Panc1 (cell line): ENCODE measurements around the gene HBEGF. TPM values are rescaled to one million over a fixed set of nuclear protein-coding genes. Genes with fewer than 3 reads are reported as not detected.

Experiments
- ATAC-seq: fragments of 200-7000 bp; cut with Tn5 transposase; 2 replicates; pipeline ENCODE4 v1.9.1; 2020; ENCODE audit warnings: mild to moderate bottlenecking, moderate library complexity
- BruUV-seq: library from RNA; stranded (reverse); fragments of 400-500 nt; replicated peaks from 2 replicates; lab custom pipeline; 2021; lab: Mats Ljungman, UMichigan
- CTCF ChIA-PET: fragments of 300-600 bp; sonication (Branson Sonifier 250); formaldehyde crosslinking; loops from one replicate; lab custom pipeline; 2022; ENCODE audit warnings: antibody characterized with exemption; lab: Charles Lee
- POLR2A ChIA-PET: fragments of 300-600 bp; sonication (Branson Sonifier 250); formaldehyde crosslinking; loops from one replicate; lab custom pipeline; 2022; ENCODE audit warnings: antibody characterized with exemption; lab: Charles Lee
- DNase-seq: peaks from one replicate; pipeline ENCODE4 v3.0.0-alpha.2; 2010; ENCODE audit warnings: low read depth, low spot score
- H3K27ac ChIP-seq: 2 replicates; pipeline ENCODE4 v1.5.1; 2011; ENCODE audit warnings: mild to moderate bottlenecking, low read length, inconsistent platforms
- H3K27me3 ChIP-seq: fragments of 200-500 bp; sonication (Bioruptor generic); 2 replicates; pipeline ENCODE4 v1.6.0; 2014; ENCODE audit warnings: low read length, inconsistent platforms; ENCODE audit not compliant: control insufficient read depth, insufficient read depth
- H3K36me3 ChIP-seq: fragments of 200-500 bp; sonication (Bioruptor generic); 2 replicates; pipeline ENCODE4 v1.5.1; 2014; ENCODE audit warnings: inconsistent platforms, mild to moderate bottlenecking, low read length, moderate library complexity; ENCODE audit not compliant: control insufficient read depth, insufficient read depth
- H3K4me1 ChIP-seq: 2 replicates; pipeline ENCODE4 v1.5.1; 2011; ENCODE audit warnings: inconsistent platforms, mild to moderate bottlenecking, low read length, moderate library complexity; ENCODE audit not compliant: control insufficient read depth, insufficient read depth
- H3K4me3 ChIP-seq, 2 experiments: 2 replicates each; pipeline ENCODE4 v1.5.1; 2011 to 2012; ENCODE audit warnings: low read depth in 2 of 2, low read length in 2 of 2, mild to moderate bottlenecking in 2 of 2, inconsistent platforms in 1 of 2, moderate library complexity in 1 of 2
- H3K9me3 ChIP-seq: fragments of 200-500 bp; sonication (Bioruptor generic); 2 replicates; pipeline ENCODE4 v1.5.1; 2014; ENCODE audit warnings: low read depth, mild to moderate bottlenecking, inconsistent platforms, low read length, moderate library complexity; ENCODE audit not compliant: control insufficient read depth, insufficient read depth
- CTCF ChIP-seq: fragments of 450-650 bp; IDR thresholded peaks from 2 replicates; pipeline ENCODE4 v1.5.1; 2017; ENCODE audit warnings: mild to moderate bottlenecking
- POLR2AphosphoS5 ChIP-seq: IDR thresholded peaks from 2 replicates; pipeline ENCODE4 v1.6.1; 2012; ENCODE audit warnings: mild to moderate bottlenecking, low read depth, low read length, moderate library complexity
- REST ChIP-seq, 2 experiments: IDR thresholded peaks; 2 replicates each; pipeline ENCODE4 v1.6.1; 2011 to 2012; ENCODE audit warnings: low read depth in 2 of 2, control low read depth in 1 of 2, low read length in 1 of 2, mild to moderate bottlenecking in 1 of 2, moderate library complexity in 1 of 2; ENCODE audit not compliant: insufficient read depth in 1 of 2
- SIN3A ChIP-seq: IDR thresholded peaks from 2 replicates; pipeline ENCODE4 v1.6.1; 2012; ENCODE audit warnings: low read depth, mild to moderate bottlenecking, low read length, moderate library complexity, borderline replicate concordance; ENCODE audit not compliant: insufficient read depth
- TCF7L2 ChIP-seq: IDR thresholded peaks from 2 replicates; pipeline ENCODE4 v1.6.1; 2011; ENCODE audit warnings: mild to moderate bottlenecking, low read depth, low read length, inconsistent platforms
- in situ Hi-C: cut with HindIII; loops from 2 replicates; pipeline ENCODE4 v1.10.0; 2016; ENCODE audit warnings: low sequenced_read_pairs, low pct_unique_long_range_greater_than_20kb
- intact Hi-C: fragments of 100-400 bp; cut with micrococcal nuclease; formaldehyde crosslinking; loops from one replicate; pipeline ENCODE4 v1.10.0; 2022; ENCODE audit not compliant: unreplicated experiment
- total RNA-seq: library from RNA; stranded (reverse); gene quantifications from one replicate; pipeline ENCODE4 v1.2.1, GENCODE V29; 2021; ENCODE audit not compliant: unreplicated experiment

Gene HBEGF
- total RNA-seq, 1 experiment from 2014 or later: 5.0 TPM

GRCh38 chr5:140286424-140286823 is 60.0 kb downstream of the HBEGF start:
- H3K4me3 ChIP-seq: no peak overlapping the region
- H3K27me3 ChIP-seq: no peaks in the 10 kb centered on the region
- peaks cover 7% of the 10 kb centered on the region for H3K4me1 ChIP-seq
- ChIA-PET POLR2A (interaction anchor here (1.2 kb wide), 1 partner anchor 109 kb away, joined by 3 read pairs; no protein-coding TSS in a partner anchor), CTCF (interaction anchor here (0.6 to 0.7 kb wide), 2 partner anchors 10 to 44 kb away, joined by 7 to 10 read pairs; no protein-coding TSS in a partner anchor)
- in situ Hi-C loops (no loop called here), intact Hi-C loops (no loop called here)
- H3K27ac ChIP-seq: no peak overlapping the region
- H3K36me3 ChIP-seq: no peaks in the 10 kb centered on the region
- ATAC-seq (no peak), DNase-seq (no peak)
- TF ChIP-seq TCF7L2: no peak
- no peak for TF ChIP-seq POLR2AphosphoS5
- no peak for TF ChIP-seq REST (IDR thresholded peaks at IDR 0.05; ENCODE audit: insufficient read depth in 1 of 2, low read depth in 2 of 2, low read length in 1 of 2)
- no peak for TF ChIP-seq CTCF
- no peak for TF ChIP-seq SIN3A
- no peaks in the 10 kb centered on the region for H3K9me3 ChIP-seq
- BruUV-seq: no TSS peak

GRCh38 chr5:140284013-140284412 is 62.4 kb downstream of the HBEGF start:
- intact Hi-C loops (no loop called here), in situ Hi-C loops (no loop called here)
- CTCF ChIA-PET: no interaction called here
- BruUV-seq: no TSS peak
- H3K36me3 ChIP-seq: no peaks in the 10 kb centered on the region
- TF ChIP-seq SIN3A: no peak
- no peak for TF ChIP-seq TCF7L2
- no peak for TF ChIP-seq CTCF
- no peak for TF ChIP-seq POLR2AphosphoS5
- no peak for TF ChIP-seq REST (IDR thresholded peaks at IDR 0.05; ENCODE audit: insufficient read depth in 1 of 2, low read depth in 2 of 2, low read length in 1 of 2)
- H3K4me1 ChIP-seq: peaks cover 7% of the 10 kb centered on the region
- H3K9me3 ChIP-seq: no peaks in the 10 kb centered on the region
- DNase-seq (no peak), ATAC-seq (no peak)
- no peak overlapping the region for H3K27ac ChIP-seq
- POLR2A ChIA-PET: no interaction called here
- no peak overlapping the region for H3K4me3 ChIP-seq
- H3K27me3 ChIP-seq: no peaks in the 10 kb centered on the region
